Hepatocyte (in vitro differentiated cells): ENCODE results near the gene GUCY2F. TPM values are rescaled to one million over a fixed set of nuclear protein-coding genes. Genes with fewer than 3 reads are reported as not detected.

Experiments
- DNase-seq: peaks from one replicate; pipeline ENCODE4 v3.0.0-alpha.2; 2016; ENCODE audit warnings: low spot score
- H2AFZ ChIP-seq: fragments of 200-600 bp; sonication (generic); 2 replicates; pipeline ENCODE4 v1.6.0; 2016; ENCODE audit warnings: antibody characterized with exemption, mild to moderate bottlenecking
- H3K27ac ChIP-seq: fragments of 200-600 bp; sonication (generic); 2 replicates; pipeline ENCODE4 v1.5.1; 2016; ENCODE audit warnings: mild to moderate bottlenecking
- H3K27me3 ChIP-seq: fragments of 200-600 bp; sonication (generic); 2 replicates; pipeline ENCODE4 v1.6.1; 2016
- H3K36me3 ChIP-seq: fragments of 200-600 bp; sonication (generic); replicated peaks from 2 replicates; pipeline ENCODE4 v1.5.1; 2016; ENCODE audit warnings: low read depth; ENCODE audit not compliant: insufficient read depth
- H3K4me1 ChIP-seq: fragments of 200-600 bp; sonication (generic); 2 replicates; pipeline ENCODE4 v1.5.1; 2016; ENCODE audit warnings: mild to moderate bottlenecking, moderate library complexity; ENCODE audit not compliant: insufficient read depth
- H3K4me2 ChIP-seq: fragments of 200-600 bp; sonication (generic); 2 replicates; pipeline ENCODE4 v1.6.0; 2016
- H3K4me3 ChIP-seq: fragments of 200-600 bp; sonication (generic); 2 replicates; pipeline ENCODE4 v1.5.1; 2016; ENCODE audit warnings: mild to moderate bottlenecking
- H3K79me2 ChIP-seq: fragments of 200-600 bp; sonication (generic); 2 replicates; pipeline ENCODE4 v1.6.0; 2017; ENCODE audit warnings: mild to moderate bottlenecking
- H3K9me2 ChIP-seq: fragments of 200-600 bp; sonication (generic); replicated peaks from 2 replicates; pipeline ENCODE4 v1.6.0; 2017; ENCODE audit warnings: mild to moderate bottlenecking; ENCODE audit not compliant: insufficient read depth
- H3K9me3 ChIP-seq: fragments of 200-600 bp; sonication (generic); 2 replicates; pipeline ENCODE4 v1.5.1; 2016; ENCODE audit warnings: low read depth, mild to moderate bottlenecking
- H4K20me1 ChIP-seq: fragments of 200-600 bp; sonication (generic); 2 replicates; pipeline ENCODE4 v1.6.0; 2016; ENCODE audit warnings: mild to moderate bottlenecking; ENCODE audit not compliant: insufficient read depth, poor library complexity, severe bottlenecking
- EZH2 ChIP-seq: fragments of 200-600 bp; sonication (generic); IDR thresholded peaks from 2 replicates; pipeline ENCODE4 v1.6.1; 2016; ENCODE audit warnings: antibody characterized with exemption, mild to moderate bottlenecking, borderline replicate concordance
- EZH2phosphoT487 ChIP-seq: fragments of 200-600 bp; sonication (generic); IDR thresholded peaks from one replicate; pipeline ENCODE4 v1.6.1; 2018; ENCODE audit warnings: antibody characterized with exemption, mild to moderate bottlenecking, low read depth, moderate library complexity; ENCODE audit not compliant: unreplicated experiment, severe bottlenecking
- WGBS: methylation state at CpG from one replicate; pipeline ENCODE4 v1.1.6; 2016; ENCODE audit warnings: low lambda C conversion rate; ENCODE audit errors: missing lambda C conversion rate; 5-methylcytosine and 5-hydroxymethylcytosine counted together
- polyA plus RNA-seq: library from polyadenylated mRNA; unstranded; fragments of >200 nt; fragmentation: Nextera tagmentation; extraction: Ambion mirVana; gene quantifications from 2 replicates; pipeline ENCODE4 v1.2.1, GENCODE V29; 2016
- total RNA-seq: library from RNA; depleted of rRNA; stranded (reverse); fragments of >200 nt; gene quantifications from 2 replicates; pipeline ENCODE4 v1.2.3, GENCODE V29; 2014
- TF ChIP-seq, protein P1 (sequence below): fragments of 200-600 bp; sonication (generic); IDR thresholded peaks from 2 replicates; pipeline ENCODE4 v1.5.1; 2016; ENCODE audit warnings: antibody characterized with exemption, mild to moderate bottlenecking; ENCODE audit not compliant: poor library complexity

The GUCY2F gene
- total and polyA plus RNA-seq, 2 experiments from 2014 or later, result not detected

DNA sequence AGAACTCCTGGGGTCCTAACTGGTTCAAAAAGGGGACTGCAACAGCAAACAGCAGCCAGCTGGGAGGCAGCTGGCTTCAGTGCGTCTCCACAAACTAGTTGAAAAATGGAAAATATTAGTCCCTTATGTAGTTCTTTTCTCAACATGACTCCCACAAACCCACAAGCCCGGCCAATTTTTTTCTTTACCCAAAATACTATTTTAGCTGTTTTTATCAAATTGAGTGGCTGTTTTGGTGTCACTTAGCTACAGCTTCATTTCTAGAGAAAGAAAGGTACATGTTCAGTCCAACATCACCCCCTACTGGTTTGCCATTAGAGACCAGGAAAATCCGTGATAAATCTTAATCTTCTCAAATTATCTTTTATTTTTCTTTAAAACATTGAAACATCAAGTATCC lies 97.2 kb downstream of the GUCY2F start:
- 36% methylated on average over 3 of the region's 3 CpGs for WGBS
- Histone ChIP-seq H3K4me1 (peaks cover 3% of the 10 kb centered on the region), H3K4me3 (no peak overlapping the region), H3K27me3 (no peaks in the 10 kb centered on the region), H3K9me3 (no peaks in the 10 kb centered on the region), H3K27ac (no peak overlapping the region), H3K36me3 (no peaks in the 10 kb centered on the region), H3K79me2 (no peaks in the 10 kb centered on the region), H4K20me1 (no peaks in the 10 kb centered on the region), H3K4me2 (no peak overlapping the region), H2AFZ (no peak overlapping the region), H3K9me2 (no peaks in the 10 kb centered on the region)
- peak; percentile 64 for DNase-seq
- TF ChIP-seq, protein P1, sequence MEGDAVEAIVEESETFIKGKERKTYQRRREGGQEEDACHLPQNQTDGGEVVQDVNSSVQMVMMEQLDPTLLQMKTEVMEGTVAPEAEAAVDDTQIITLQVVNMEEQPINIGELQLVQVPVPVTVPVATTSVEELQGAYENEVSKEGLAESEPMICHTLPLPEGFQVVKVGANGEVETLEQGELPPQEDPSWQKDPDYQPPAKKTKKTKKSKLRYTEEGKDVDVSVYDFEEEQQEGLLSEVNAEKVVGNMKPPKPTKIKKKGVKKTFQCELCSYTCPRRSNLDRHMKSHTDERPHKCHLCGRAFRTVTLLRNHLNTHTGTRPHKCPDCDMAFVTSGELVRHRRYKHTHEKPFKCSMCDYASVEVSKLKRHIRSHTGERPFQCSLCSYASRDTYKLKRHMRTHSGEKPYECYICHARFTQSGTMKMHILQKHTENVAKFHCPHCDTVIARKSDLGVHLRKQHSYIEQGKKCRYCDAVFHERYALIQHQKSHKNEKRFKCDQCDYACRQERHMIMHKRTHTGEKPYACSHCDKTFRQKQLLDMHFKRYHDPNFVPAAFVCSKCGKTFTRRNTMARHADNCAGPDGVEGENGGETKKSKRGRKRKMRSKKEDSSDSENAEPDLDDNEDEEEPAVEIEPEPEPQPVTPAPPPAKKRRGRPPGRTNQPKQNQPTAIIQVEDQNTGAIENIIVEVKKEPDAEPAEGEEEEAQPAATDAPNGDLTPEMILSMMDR, result peak; percentile 77
- no peak for TF ChIP-seq EZH2phosphoT487
- no peak for TF ChIP-seq EZH2

DNA sequence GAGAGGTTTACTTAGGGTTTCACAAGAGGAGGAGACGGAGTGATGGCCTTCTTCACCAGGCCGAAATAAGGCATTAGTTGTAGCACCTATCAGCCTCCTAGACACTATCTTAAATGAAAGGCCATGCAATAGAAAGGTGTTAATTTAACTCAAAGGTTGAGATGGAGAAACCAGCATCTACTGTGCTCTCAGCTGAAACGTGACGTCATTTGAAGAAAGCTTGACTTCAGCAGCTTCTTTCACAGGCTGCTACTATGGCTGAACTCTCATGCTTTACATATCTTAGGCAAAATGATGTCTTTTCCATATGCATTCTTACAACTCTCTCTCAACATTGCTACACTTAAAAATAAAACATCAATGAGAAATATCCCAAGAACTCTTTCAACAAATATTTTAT lies 99.6 kb downstream of the GUCY2F start:
- H3K36me3 ChIP-seq, result no peaks in the 10 kb centered on the region
- H3K4me1 ChIP-seq, result peaks cover 3% of the 10 kb centered on the region
- no peaks in the 10 kb centered on the region for H3K27me3 ChIP-seq
- no peak overlapping the region for H3K27ac ChIP-seq
- H3K4me2 ChIP-seq, result no peak overlapping the region
- no peaks in the 10 kb centered on the region for H3K79me2 ChIP-seq
- H2AFZ ChIP-seq, result no peak overlapping the region
- 91% methylated on average over 4 of the region's 4 CpGs for WGBS
- TF ChIP-seq EZH2phosphoT487 (no peak), EZH2 (no peak)
- TF ChIP-seq, protein P1, result no peak
- no peak for DNase-seq
- H3K9me2 ChIP-seq, result no peaks in the 10 kb centered on the region
- H3K4me3 ChIP-seq, result no peak overlapping the region
- H4K20me1 ChIP-seq, result no peaks in the 10 kb centered on the region
- H3K9me3 ChIP-seq, result no peaks in the 10 kb centered on the region

DNA sequence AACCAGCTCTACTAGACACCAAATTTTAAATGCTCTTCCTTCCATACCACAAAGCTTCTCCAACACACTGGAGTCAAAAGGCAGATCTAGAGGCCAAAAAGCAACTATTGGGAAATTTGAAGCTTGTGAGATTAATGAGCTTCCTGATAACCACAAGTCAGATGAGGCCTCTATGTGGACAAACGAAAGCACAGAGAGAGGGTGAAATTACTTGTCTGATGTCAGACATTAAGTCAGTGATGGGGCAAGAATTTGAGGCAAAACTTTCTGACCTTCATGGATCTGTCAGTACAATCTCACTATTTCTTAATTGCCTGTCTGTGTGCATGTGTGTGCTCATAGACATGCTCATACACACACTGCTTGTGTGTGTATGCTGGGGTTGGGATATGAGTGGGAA lies 103.6 kb downstream of the GUCY2F start:
- Histone ChIP-seq H3K27me3 (no peaks in the 10 kb centered on the region), H4K20me1 (no peaks in the 10 kb centered on the region), H3K79me2 (no peaks in the 10 kb centered on the region), H2AFZ (no peak overlapping the region), H3K9me2 (no peaks in the 10 kb centered on the region), H3K27ac (no peak overlapping the region), H3K4me3 (no peak overlapping the region), H3K36me3 (no peaks in the 10 kb centered on the region), H3K9me3 (no peaks in the 10 kb centered on the region), H3K4me1 (no peaks in the 10 kb centered on the region), H3K4me2 (no peak overlapping the region)
- 80% methylated on average over 1 of the region's 1 CpG for WGBS
- TF ChIP-seq EZH2phosphoT487, result no peak
- TF ChIP-seq, protein P1, result no peak
- TF ChIP-seq EZH2, result no peak
- DNase-seq, result no peak
